Measurements from ENCODE around the gene PLSCR3. TPM values are rescaled to one million over a fixed set of nuclear protein-coding genes. Genes with fewer than 3 reads are reported as not detected.

The PLSCR3 gene
- total RNA-seq, 1 experiment from 2014 or later = 14.4 TPM

GRCh38 chr17:7409716-7410115, 15.4 kb upstream of the PLSCR3 start:
- DNase-seq (ENCODE audit: low read depth) = no peak
- in situ Hi-C loops (cut with HindIII; ENCODE audit: low pct_unique_long_range_greater_than_20kb, low sequenced_read_pairs) = no loop called here

- in situ Hi-C loops (cut with HindIII; ENCODE audit: low pct_unique_long_range_greater_than_20kb, low sequenced_read_pairs) = no loop called here
These were observed 14.5 kb upstream of the PLSCR3 start for GRCh38 chr17:7408863-7409262.

GRCh38 chr17:7408252-7408727, 14.0 kb upstream of the PLSCR3 start:
- in situ Hi-C loops (cut with HindIII; ENCODE audit: low pct_unique_long_range_greater_than_20kb, low sequenced_read_pairs) = no loop called here
- DNase-seq (ENCODE audit: low read depth) = no peak

More at GRCh38 chr17:7408863-7409262, 14.5 kb upstream of the PLSCR3 start:
- DNase-seq (ENCODE audit: low read depth) = no peak

GRCh38 chr17:7407485-7408251, 13.3 kb upstream of the PLSCR3 start, which contains the start of gene NLGN2:
NLGN2 (plus strand) TSS chr17:7407845; CDS start chr17:7408256, 411 bp downstream.
- no peak for DNase-seq (ENCODE audit: low read depth)
- in situ Hi-C loops (cut with HindIII; ENCODE audit: low pct_unique_long_range_greater_than_20kb, low sequenced_read_pairs) = no loop called here

GRCh38 chr17:7407082-7407481, 12.8 kb upstream of the PLSCR3 start:
- DNase-seq (ENCODE audit: low read depth) = no peak
- in situ Hi-C loops (cut with HindIII; ENCODE audit: low pct_unique_long_range_greater_than_20kb, low sequenced_read_pairs) = no loop called here

- in situ Hi-C loops (cut with HindIII; ENCODE audit: low pct_unique_long_range_greater_than_20kb, low sequenced_read_pairs) = no loop called here
- DNase-seq (ENCODE audit: low read depth) = no peak
These were observed 12.0 kb upstream of the PLSCR3 start for GRCh38 chr17:7406235-7406825.

- no peak for DNase-seq (ENCODE audit: low read depth)
- in situ Hi-C loops (cut with HindIII; ENCODE audit: low pct_unique_long_range_greater_than_20kb, low sequenced_read_pairs) = no loop called here
These were observed 11.3 kb upstream of the PLSCR3 start for GRCh38 chr17:7405350-7406234.

GRCh38 chr17:7404737-7405349, 10.5 kb upstream of the PLSCR3 start:
- in situ Hi-C loops (cut with HindIII; ENCODE audit: low pct_unique_long_range_greater_than_20kb, low sequenced_read_pairs) = no loop called here
- DNase-seq (ENCODE audit: low read depth) = no peak

GRCh38 chr17:7403977-7404736, 9.8 kb upstream of the PLSCR3 start, which contains the start of gene TMEM256:
TMEM256 (minus strand) TSS chr17:7404097; CDS start chr17:7404084, 13 bp downstream.
- in situ Hi-C loops (cut with HindIII; ENCODE audit: low pct_unique_long_range_greater_than_20kb, low sequenced_read_pairs) = no loop called here
- peak; percentile 98 for DNase-seq (ENCODE audit: low read depth)

GRCh38 chr17:7403727-7403976, 9.3 kb upstream of the PLSCR3 start:
- in situ Hi-C loops (cut with HindIII; ENCODE audit: low pct_unique_long_range_greater_than_20kb, low sequenced_read_pairs) = no loop called here
- DNase-seq (ENCODE audit: low read depth) = no peak

GRCh38 chr17:7403043-7403726, 8.9 kb upstream of the PLSCR3 start:
- DNase-seq (ENCODE audit: low read depth) = peak; percentile 18

GRCh38 chr17:7398612-7399011, 4.3 kb upstream of the PLSCR3 start:
- in situ Hi-C loops (cut with HindIII; ENCODE audit: low pct_unique_long_range_greater_than_20kb, low sequenced_read_pairs) = no loop called here
- DNase-seq (ENCODE audit: low read depth) = no peak

More at GRCh38 chr17:7403043-7403726, 8.9 kb upstream of the PLSCR3 start:
- in situ Hi-C loops (cut with HindIII; ENCODE audit: low pct_unique_long_range_greater_than_20kb, low sequenced_read_pairs) = no loop called here

- DNase-seq (ENCODE audit: low read depth) = no peak
- in situ Hi-C loops (cut with HindIII; ENCODE audit: low pct_unique_long_range_greater_than_20kb, low sequenced_read_pairs) = no loop called here
These were observed 1.8 kb upstream of the PLSCR3 start for GRCh38 chr17:7396147-7396546.

GRCh38 chr17:7393613-7394451, 493 bp downstream of the PLSCR3 start:
- no peak for DNase-seq (ENCODE audit: low read depth)
- in situ Hi-C loops (cut with HindIII; ENCODE audit: low pct_unique_long_range_greater_than_20kb, low sequenced_read_pairs) = no loop called here

GRCh38 chr17:7392696-7393612, 1.4 kb downstream of the PLSCR3 start:
- DNase-seq (ENCODE audit: low read depth) = no peak
- in situ Hi-C loops (cut with HindIII; ENCODE audit: low pct_unique_long_range_greater_than_20kb, low sequenced_read_pairs) = no loop called here

- DNase-seq (ENCODE audit: low read depth) = no peak
- in situ Hi-C loops (cut with HindIII; ENCODE audit: low pct_unique_long_range_greater_than_20kb, low sequenced_read_pairs) = no loop called here
These were observed 3.0 kb downstream of the PLSCR3 start for GRCh38 chr17:7391307-7391706.

All from Caki2 (cell line).